K562 (cell line): ENCODE measurements around the gene TCOF1.

ENCODE experiments used
- EZH2 ChIP-seq: IDR thresholded peaks from 2 replicates; pipeline ENCODE4 v1.6.1; 2012; ENCODE audit warnings: low read depth, mild to moderate bottlenecking, inconsistent platforms, low read length, borderline replicate concordance
- POLR2A ChIP-seq: fragments of 450-650 bp; conservative IDR thresholded peaks from 2 replicates; pipeline ENCODE4 v1.6.1; 2016
- TAF1 ChIP-seq: IDR thresholded peaks from 2 replicates; pipeline ENCODE4 v1.6.1; 2011; ENCODE audit warnings: mild to moderate bottlenecking, low read length, moderate library complexity; ENCODE audit not compliant: insufficient read depth, control insufficient read depth, severe bottlenecking; ENCODE audit errors: extremely low read depth
- TF ChIP-seq, protein P1 (sequence below): sonication (generic); formaldehyde crosslinking; IDR thresholded peaks from 2 replicates; pipeline ENCODE4 v1.8.1; 2023; ENCODE audit warnings: mild to moderate bottlenecking, missing genetic modification reagents
- TF ChIP-seq, protein P2 (sequence below), 3 experiments: IDR thresholded peaks in 2 of 3; conservative IDR thresholded peaks in 1 of 3; 2 replicates each; pipeline ENCODE4 v1.5.1; 2011 to 2012; ENCODE audit warnings: low read length in 3 of 3, mild to moderate bottlenecking in 3 of 3, control low read depth in 2 of 3, improper control_type of control experiment in 1 of 3, inconsistent platforms in 1 of 3, low read depth in 1 of 3, mixed read lengths in 1 of 3, moderate library complexity in 1 of 3; ENCODE audit not compliant: insufficient read depth in 2 of 3

DNA sequence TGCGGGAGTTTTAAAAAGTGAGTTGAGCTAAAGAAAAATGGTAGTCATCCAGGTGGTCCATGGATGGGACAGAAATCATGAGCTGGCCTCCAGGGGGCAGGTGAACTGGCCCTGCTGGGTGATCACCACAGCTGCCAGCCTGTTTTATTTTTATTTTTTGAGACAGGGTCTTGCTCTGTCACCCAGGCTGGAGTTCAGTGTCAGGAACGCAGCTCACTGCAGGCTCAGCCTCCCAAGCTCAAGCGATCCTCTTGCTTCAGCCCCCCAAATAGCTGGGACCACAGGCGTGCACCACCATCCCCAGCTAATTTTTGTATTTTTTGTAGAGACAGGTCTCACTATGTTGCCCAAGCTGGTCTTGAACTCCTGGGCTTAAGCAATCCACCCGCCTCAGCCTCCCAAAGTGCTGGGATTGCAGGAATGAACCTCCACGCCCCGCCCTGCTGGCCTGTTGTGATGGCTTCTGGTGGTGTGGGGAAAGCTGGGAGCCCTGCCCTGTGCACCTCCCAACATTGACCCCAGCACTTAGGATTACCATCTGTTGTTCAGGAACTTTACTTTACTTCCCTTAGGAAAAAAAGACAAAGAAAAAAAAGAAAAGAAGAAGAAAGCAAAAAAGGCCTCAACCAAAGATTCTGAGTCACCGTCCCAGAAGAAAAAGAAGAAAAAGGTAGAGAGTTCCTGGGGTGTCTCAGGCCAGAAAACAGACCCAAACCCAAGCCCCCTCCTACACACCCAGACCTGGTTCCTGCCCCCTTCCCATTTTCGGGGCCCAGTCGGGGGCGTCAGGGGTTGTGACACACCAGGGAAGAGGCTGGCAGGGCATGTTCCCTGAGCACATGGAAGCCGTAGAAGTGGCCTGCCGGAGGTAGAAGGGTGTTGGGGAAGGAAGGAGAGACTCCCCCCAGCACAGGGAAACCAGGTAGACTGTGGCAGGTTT lies 40.6 kb downstream of the TCOF1 start:
- TF ChIP-seq, protein P1, sequence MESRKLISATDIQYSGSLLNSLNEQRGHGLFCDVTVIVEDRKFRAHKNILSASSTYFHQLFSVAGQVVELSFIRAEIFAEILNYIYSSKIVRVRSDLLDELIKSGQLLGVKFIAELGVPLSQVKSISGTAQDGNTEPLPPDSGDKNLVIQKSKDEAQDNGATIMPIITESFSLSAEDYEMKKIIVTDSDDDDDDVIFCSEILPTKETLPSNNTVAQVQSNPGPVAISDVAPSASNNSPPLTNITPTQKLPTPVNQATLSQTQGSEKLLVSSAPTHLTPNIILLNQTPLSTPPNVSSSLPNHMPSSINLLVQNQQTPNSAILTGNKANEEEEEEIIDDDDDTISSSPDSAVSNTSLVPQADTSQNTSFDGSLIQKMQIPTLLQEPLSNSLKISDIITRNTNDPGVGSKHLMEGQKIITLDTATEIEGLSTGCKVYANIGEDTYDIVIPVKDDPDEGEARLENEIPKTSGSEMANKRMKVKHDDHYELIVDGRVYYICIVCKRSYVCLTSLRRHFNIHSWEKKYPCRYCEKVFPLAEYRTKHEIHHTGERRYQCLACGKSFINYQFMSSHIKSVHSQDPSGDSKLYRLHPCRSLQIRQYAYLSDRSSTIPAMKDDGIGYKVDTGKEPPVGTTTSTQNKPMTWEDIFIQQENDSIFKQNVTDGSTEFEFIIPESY (CRISPR knock-in tag): no peak
- TF ChIP-seq, protein P2, sequence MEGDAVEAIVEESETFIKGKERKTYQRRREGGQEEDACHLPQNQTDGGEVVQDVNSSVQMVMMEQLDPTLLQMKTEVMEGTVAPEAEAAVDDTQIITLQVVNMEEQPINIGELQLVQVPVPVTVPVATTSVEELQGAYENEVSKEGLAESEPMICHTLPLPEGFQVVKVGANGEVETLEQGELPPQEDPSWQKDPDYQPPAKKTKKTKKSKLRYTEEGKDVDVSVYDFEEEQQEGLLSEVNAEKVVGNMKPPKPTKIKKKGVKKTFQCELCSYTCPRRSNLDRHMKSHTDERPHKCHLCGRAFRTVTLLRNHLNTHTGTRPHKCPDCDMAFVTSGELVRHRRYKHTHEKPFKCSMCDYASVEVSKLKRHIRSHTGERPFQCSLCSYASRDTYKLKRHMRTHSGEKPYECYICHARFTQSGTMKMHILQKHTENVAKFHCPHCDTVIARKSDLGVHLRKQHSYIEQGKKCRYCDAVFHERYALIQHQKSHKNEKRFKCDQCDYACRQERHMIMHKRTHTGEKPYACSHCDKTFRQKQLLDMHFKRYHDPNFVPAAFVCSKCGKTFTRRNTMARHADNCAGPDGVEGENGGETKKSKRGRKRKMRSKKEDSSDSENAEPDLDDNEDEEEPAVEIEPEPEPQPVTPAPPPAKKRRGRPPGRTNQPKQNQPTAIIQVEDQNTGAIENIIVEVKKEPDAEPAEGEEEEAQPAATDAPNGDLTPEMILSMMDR (IDR thresholded peaks at IDR 0.05 in 2 of 3, conservative IDR thresholded peaks at IDR 0.05 in 1 of 3; ENCODE audit: insufficient read depth in 2 of 3, low read depth in 1 of 3, low read length in 3 of 3): no peak
- TF ChIP-seq EZH2: no peak
- no peak for TF ChIP-seq TAF1
- TF ChIP-seq POLR2A: no peak
